ENCODE measurements around the gene CNTROB.

Gene CNTROB

GRCh38 chr17:7992924-7993323, 60.9 kb downstream of the CNTROB start:
- Histone ChIP-seq H3K4me3 (no peak overlapping the region), H3K36me3 (replicated peaks) (no peaks in the 10 kb centered on the region), H3K27me3 (ENCODE audit: low read depth) (no peaks in the 10 kb centered on the region), H3K9me3 (no peaks in the 10 kb centered on the region), H3K4me1 (peaks cover 5% of the 10 kb centered on the region; the same call in 1 of the 2 replicates)
- DNase-seq (ENCODE audit: low spot score in 2 of 2) = no peak
- in situ Hi-C loops (cut with MboI; ENCODE audit: low sequenced_read_pairs) = no loop called here

- in situ Hi-C loops (cut with MboI; ENCODE audit: low sequenced_read_pairs) = no loop called here
- Histone ChIP-seq H3K36me3 (replicated peaks) (no peaks in the 10 kb centered on the region), H3K4me3 (no peak overlapping the region), H3K9me3 (no peaks in the 10 kb centered on the region), H3K4me1 (peaks cover 5% of the 10 kb centered on the region; the same call in 1 of the 2 replicates), H3K27me3 (ENCODE audit: low read depth) (no peaks in the 10 kb centered on the region)
- no peak for DNase-seq (ENCODE audit: low spot score in 2 of 2)
Observed at GRCh38 chr17:7993972-7994589, 62.1 kb downstream of the CNTROB start.

GRCh38 chr17:7995724-7996123, 63.7 kb downstream of the CNTROB start:
- Histone ChIP-seq H3K9me3 (no peaks in the 10 kb centered on the region), H3K4me3 (no peak overlapping the region), H3K27me3 (ENCODE audit: low read depth) (no peaks in the 10 kb centered on the region), H3K4me1 (no peaks in the 10 kb centered on the region), H3K36me3 (replicated peaks) (no peaks in the 10 kb centered on the region)
- DNase-seq (ENCODE audit: low spot score in 2 of 2) = no peak
- in situ Hi-C loops (cut with MboI; ENCODE audit: low sequenced_read_pairs) = no loop called here

GRCh38 chr17:7997186-7997585, 65.2 kb downstream of the CNTROB start:
- Histone ChIP-seq H3K4me3 (no peak overlapping the region), H3K9me3 (no peaks in the 10 kb centered on the region), H3K4me1 (no peaks in the 10 kb centered on the region), H3K36me3 (replicated peaks) (no peaks in the 10 kb centered on the region), H3K27me3 (ENCODE audit: low read depth) (no peaks in the 10 kb centered on the region)
- peak; percentile 70 to 74 for DNase-seq (ENCODE audit: low spot score in 2 of 2)
- in situ Hi-C loops (cut with MboI; ENCODE audit: low sequenced_read_pairs) = no loop called here
